ENCODE results near the gene CD82. TPM values are rescaled to one million over a fixed set of nuclear protein-coding genes. Genes with fewer than 3 reads are reported as not detected.
A peak's percentile ranks its signal among the peaks of the same experiment; 100 is the strongest.
"Not testable (repeated sequence)": the region's sequence is repeated elsewhere in the genome, so short reads cannot be mapped to it uniquely, and the experiment has no call there.

Gene CD82
- total RNA-seq, 4 donors from 2014 or later, result 10.2 to 26.3 (median 20.8) TPM

DNA sequence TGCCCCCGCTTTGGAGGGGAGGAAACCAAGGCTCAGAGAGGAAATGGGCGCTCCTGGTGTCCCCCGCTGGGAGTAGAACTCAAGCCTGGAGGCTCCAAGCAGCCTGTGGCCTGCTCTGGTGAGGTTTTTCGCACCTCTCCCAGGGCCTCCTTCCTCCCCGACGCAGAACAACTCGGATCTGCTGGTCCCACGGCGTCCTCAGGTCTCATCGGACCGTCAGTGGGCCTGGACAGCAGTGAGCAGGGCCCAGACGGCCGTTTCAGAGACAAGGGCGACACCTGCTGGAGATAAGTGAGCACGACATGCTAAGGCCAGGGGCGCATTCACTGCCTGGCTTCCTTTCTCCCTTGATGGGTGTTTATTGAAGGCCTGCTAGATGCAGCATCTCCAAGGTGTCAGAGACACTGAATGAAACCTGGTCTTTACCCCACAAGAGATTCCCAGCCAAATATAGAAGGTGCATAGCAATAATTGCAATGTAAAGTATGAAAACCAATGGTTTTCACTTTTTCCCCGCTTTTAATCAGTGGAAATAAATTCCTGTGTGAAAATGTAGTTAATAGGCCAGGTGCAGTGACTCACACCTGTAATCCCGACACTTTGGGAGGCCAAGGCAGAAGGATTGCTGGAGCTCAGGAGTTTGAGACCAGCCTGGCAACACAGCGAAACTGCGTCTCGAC, 26.9 kb upstream of the CD82 start:
- Histone ChIP-seq H3K4me1 (no peaks in the 10 kb centered on the region), H3K36me3 (no peaks in the 10 kb centered on the region), H3K27me3 (no peaks in the 10 kb centered on the region), H3K4me3 (no peak overlapping the region), H3K27ac (no peak overlapping the region), H3K9me3 (no peaks in the 10 kb centered on the region)
- intact Hi-C loops (cut with DNase I; ENCODE audit: low total_unique reads), result loop anchor here (2.0 to 10.0 kb wide), 2 partner anchors 252 to 444 kb away; partner anchors contain the start of gene EXT2
- peak; percentile 73 to 81 for DNase-seq
- TF ChIP-seq POLR2A (IDR thresholded peaks at IDR 0.05), result peak in 1 of 2 donors; percentile 22
- TF ChIP-seq, protein P1, sequence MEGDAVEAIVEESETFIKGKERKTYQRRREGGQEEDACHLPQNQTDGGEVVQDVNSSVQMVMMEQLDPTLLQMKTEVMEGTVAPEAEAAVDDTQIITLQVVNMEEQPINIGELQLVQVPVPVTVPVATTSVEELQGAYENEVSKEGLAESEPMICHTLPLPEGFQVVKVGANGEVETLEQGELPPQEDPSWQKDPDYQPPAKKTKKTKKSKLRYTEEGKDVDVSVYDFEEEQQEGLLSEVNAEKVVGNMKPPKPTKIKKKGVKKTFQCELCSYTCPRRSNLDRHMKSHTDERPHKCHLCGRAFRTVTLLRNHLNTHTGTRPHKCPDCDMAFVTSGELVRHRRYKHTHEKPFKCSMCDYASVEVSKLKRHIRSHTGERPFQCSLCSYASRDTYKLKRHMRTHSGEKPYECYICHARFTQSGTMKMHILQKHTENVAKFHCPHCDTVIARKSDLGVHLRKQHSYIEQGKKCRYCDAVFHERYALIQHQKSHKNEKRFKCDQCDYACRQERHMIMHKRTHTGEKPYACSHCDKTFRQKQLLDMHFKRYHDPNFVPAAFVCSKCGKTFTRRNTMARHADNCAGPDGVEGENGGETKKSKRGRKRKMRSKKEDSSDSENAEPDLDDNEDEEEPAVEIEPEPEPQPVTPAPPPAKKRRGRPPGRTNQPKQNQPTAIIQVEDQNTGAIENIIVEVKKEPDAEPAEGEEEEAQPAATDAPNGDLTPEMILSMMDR (IDR thresholded peaks at IDR 0.05), result peak; percentile 93 to 98 (median 97)

DNA sequence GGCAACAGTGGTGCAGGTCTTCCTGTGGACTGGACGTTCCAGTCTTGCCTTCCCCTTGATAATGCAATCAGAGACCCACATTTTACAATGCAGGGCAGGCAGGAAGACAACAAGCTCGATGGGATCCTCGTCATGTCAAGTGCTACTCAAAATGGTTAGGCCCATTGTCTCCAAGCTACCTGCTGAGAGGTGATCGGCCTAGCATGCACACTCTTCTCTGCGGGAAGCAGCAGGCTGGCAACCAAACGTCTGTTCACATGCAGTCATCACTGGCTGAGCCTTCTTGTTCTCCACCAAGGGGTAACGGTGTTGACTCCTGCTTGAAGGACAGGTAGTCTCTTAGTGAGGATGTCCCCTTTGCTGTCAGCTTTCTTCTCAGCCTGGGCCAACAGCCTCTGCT, 25.5 kb upstream of the CD82 start:
- Histone ChIP-seq H3K27me3 (no peaks in the 10 kb centered on the region), H3K4me1 (no peaks in the 10 kb centered on the region), H3K36me3 (no peaks in the 10 kb centered on the region), H3K9me3 (no peaks in the 10 kb centered on the region), H3K27ac (no peak overlapping the region), H3K4me3 (no peak overlapping the region)
- no peak for DNase-seq
- intact Hi-C loops (cut with DNase I; ENCODE audit: low total_unique reads), result loop anchor here (2.0 to 10.0 kb wide), 3 partner anchors 253 to 445 kb away; partner anchors contain the start of gene EXT2
- TF ChIP-seq, protein P1 (IDR thresholded peaks at IDR 0.05), result no peak
- TF ChIP-seq POLR2A (IDR thresholded peaks at IDR 0.05), result no peak

DNA sequence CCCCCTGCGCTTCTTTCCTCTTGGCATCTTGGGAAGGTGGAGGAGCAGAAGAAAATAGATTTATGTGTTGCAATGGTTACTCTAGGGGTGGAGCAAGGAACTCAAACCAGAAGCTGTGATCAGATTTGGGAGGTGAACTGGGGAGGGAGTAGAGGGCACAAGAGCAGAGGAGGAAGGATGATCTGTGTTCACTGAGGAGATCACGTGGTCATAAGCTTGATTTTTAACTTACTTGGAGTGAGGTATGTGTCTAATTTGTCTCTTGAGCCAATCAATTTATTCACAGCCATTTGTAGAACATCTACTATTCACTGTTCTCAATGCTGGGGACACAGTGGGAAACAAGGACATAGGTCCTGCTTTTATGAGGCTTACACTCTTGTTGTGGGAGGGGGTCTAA, 24.8 kb upstream of the CD82 start:
- no peaks in the 10 kb centered on the region for H3K9me3 ChIP-seq
- H3K36me3 ChIP-seq, result no peaks in the 10 kb centered on the region
- H3K4me1 ChIP-seq, result no peaks in the 10 kb centered on the region
- intact Hi-C loops (cut with DNase I; ENCODE audit: low total_unique reads), result loop anchor here (10.0 kb wide), 1 partner anchor 426 kb away; no protein-coding TSS in a partner anchor
- no peak overlapping the region for H3K4me3 ChIP-seq
- TF ChIP-seq, protein P1 (IDR thresholded peaks at IDR 0.05), result no peak
- no peak for TF ChIP-seq POLR2A (IDR thresholded peaks at IDR 0.05)
- H3K27ac ChIP-seq, result no peak overlapping the region
- DNase-seq, result no peak
- H3K27me3 ChIP-seq, result no peaks in the 10 kb centered on the region

DNA sequence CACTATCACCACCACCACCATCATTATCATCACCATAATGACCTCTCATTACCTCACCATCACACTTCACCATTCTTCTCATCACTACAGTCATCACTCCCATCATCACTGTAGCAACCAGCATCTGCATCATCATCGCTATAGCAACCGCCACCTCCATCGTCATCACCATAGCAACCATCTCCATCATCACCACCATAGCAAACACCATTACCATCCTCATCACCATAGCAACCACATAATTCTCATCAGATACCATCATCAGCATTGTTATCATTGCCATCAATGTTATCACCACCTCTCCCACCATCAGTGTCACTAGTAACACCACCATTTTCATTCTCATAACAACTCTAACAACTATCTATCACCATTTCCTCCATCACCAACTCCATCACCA, 23.1 kb upstream of the CD82 start:
- TF ChIP-seq, protein P1 (IDR thresholded peaks at IDR 0.05), result no peak
- no peak for TF ChIP-seq POLR2A (IDR thresholded peaks at IDR 0.05)
- intact Hi-C loops (cut with DNase I; ENCODE audit: low total_unique reads), result loop anchor here (10.0 kb wide), 1 partner anchor 428 kb away; no protein-coding TSS in a partner anchor
- DNase-seq, result no peak

DNA sequence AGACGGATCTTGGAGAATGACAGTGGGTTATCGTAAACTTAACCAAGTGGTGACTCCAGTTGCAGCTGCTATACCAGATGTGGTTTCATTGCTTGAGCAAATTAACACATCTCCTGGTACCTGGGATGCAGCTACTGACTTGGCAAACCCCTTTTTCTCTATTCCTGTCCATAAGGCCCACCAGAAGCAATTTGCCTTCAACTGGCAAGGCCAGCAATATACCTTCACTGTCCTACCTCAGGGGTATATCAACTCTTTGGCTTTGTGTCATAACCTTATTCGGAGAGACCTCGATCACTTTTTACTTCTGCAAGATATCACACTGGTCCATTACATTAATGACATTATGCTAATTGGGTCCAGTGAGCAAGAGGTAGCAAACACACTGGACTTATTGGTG, 18.5 kb upstream of the CD82 start:
- DNase-seq, H3K4me3 ChIP-seq, H3K9me3 ChIP-seq, H3K27ac ChIP-seq, H3K36me3 ChIP-seq, H3K4me1 ChIP-seq, H3K27me3 ChIP-seq: not testable (repeated sequence)
- intact Hi-C loops (cut with DNase I; ENCODE audit: low total_unique reads), result loop anchor here (10.0 kb wide), 1 partner anchor 432 kb away; no protein-coding TSS in a partner anchor

More for the DNA sequence above, 23.1 kb upstream of the CD82 start:
- Histone ChIP-seq H3K36me3 (no peaks in the 10 kb centered on the region), H3K4me3 (no peak overlapping the region), H3K9me3 (no peaks in the 10 kb centered on the region), H3K4me1 (no peaks in the 10 kb centered on the region), H3K27me3 (no peaks in the 10 kb centered on the region), H3K27ac (no peak overlapping the region)

DNA sequence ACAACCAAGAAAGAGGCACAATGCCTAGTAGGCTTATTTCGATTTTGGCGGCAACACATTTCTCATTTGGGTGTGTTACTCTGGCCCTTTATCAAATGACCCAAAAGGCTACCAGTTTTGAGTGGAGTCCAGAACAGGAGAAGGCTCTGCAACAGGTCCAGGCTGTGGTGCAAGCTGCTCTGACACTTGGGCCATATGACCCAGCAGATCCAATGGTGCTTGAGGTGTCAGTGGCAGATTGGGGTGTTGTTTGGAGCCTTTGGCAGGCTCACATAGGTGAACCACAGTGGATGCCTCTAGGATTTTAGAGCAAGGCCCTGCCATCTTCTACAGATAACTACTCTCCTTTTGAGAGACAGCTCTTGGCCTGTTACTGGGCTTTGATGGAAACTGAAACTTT, 17.9 kb upstream of the CD82 start:
- H3K36me3 ChIP-seq, H3K4me3 ChIP-seq, H3K27me3 ChIP-seq, H3K9me3 ChIP-seq, DNase-seq, H3K4me1 ChIP-seq, H3K27ac ChIP-seq: not testable (repeated sequence)
- intact Hi-C loops (cut with DNase I; ENCODE audit: low total_unique reads), result loop anchor here (10.0 kb wide), 1 partner anchor 433 kb away; no protein-coding TSS in a partner anchor
